Activated CD8-positive, alpha-beta memory T cell treated with anti-CD3 and anti-CD28 coated beads for 24 hours (primary cell): Measurements from ENCODE around the gene CCKAR.

ENCODE experiments used
- DNase-seq: peaks from one replicate; pipeline ENCODE4 v3.0.0-alpha.2; 2020

The CCKAR gene

GRCh38 chr4:26489101-26489985 lies 941 bp downstream of the CCKAR start:
- DNase-seq: no peak

DNA sequence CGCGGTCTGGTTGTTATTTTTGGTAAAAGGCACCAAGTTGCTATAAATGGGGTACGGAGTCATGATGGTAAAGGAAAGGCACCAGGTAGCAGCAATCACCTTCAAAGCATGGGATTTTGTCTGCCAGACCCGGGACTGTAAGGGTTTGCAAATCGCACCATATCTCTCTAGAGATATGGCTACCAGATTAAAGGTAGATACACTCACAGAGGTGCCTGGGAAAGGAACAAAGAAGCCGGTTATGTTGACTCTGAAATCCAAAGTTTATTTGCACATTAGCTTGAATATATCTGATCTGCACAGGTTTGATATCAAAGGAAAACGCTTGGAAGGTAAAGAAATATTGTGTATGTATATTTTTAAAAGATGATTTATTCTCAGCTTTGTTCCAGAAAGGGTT lies 4.6 kb downstream of the CCKAR start:
- no peak for DNase-seq

DNA sequence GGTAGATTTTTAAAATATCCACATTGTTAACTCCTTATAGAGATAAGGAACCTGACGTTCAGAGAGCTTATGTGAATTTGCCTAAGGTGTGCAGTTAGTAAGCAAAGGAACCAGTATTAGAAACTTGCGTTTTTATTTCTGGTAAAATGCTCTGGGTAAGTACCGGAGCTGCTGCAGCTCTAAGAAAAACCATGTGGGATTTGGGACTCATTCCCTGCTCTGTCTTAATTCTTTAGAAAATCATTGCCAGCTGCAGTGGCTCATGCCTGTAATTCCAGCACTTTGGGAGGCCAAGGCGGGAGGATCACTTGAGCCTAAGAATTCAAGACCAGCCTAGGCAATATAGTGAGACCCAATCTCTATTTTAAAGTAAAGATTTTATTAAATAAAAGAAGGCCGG lies 5.8 kb downstream of the CCKAR start:
- no peak for DNase-seq

- DNase-seq: no peak
Measured at GRCh38 chr4:26484032-26484515, 6.2 kb downstream of the CCKAR start.

GRCh38 chr4:26482508-26483462 lies 7.5 kb downstream of the CCKAR start:
- no peak for DNase-seq

DNA sequence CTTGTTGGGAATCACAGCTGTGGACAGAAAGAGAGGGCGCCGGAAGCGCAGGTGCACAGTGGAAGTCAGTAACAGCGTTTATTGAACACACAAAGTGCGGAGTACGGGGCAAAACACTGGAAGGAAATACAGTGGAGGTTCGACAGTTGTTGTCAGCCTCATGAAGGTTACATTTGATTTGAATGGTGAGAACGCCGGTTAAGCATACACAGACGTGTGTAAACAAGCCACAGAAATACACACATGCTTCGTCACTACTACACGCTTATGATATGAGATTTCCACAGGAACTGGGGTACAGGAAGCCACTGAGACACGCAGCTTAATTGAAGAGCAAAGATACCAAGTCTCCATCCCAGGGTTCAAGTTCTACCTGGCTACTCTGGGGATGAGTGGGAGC lies 12.0 kb downstream of the CCKAR start:
- no peak for DNase-seq

GRCh38 chr4:26476545-26476944 lies 13.7 kb downstream of the CCKAR start:
- no peak for DNase-seq

DNA sequence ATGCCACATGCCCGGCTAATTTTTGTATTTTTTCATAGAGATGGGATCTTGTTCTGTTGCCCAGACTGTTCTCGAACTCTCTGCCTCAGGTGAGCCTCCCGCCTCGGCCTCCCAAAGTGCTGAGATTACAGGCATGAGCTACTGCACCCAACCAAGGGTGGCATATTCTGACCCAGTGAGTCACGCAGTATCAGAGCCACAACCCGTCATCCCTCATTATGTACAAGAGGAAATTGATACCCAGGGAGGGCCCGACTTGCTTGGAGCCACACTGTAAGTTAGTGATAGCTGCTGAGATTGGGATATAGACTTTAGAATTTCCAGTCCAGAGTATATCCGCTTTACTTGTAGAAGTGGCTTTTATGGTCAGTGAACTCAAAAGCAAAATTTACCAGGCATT lies 14.6 kb downstream of the CCKAR start:
- no peak for DNase-seq

- no peak for DNase-seq
Measured at GRCh38 chr4:26474551-26474950, 15.7 kb downstream of the CCKAR start.

DNA sequence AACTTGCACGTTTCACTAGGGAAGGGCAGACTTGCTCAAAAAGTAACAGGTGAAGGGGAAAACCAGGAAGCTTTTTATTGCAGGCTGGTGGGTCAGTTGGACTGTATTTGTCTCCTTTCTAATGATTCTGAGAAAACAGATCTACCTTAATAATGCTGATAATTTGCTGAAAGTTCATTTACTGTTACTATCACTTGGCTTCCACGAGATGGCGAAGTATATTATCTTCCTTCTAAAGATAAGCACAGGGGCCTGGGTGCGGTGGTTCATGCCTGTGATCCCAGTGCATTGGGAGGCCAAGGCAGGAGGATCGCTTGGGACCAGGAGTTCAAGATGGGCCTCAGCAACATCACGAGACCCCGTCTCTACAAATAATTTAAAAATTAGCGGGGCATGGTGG lies 16.4 kb downstream of the CCKAR start:
- DNase-seq: no peak

DNA sequence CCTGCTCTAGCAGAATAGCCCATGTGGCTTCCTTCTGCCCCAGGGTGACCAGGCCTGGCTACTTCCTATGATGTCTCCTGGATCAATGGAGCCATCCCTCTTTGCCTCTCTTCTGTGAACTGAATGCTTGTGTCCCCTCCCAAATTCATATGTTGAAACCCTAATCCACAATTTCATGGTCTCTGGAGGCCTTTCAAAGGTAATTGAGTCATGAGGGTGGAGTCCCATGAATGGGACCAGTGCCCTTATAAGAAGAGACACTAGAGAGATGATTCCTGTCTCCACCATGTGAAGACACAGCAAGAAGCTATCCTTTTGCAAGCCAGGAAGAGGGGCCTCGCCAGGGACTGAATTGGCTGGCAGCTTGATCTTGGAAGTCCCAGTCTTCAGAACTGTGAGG lies 18.4 kb downstream of the CCKAR start:
- DNase-seq: no peak

DNA sequence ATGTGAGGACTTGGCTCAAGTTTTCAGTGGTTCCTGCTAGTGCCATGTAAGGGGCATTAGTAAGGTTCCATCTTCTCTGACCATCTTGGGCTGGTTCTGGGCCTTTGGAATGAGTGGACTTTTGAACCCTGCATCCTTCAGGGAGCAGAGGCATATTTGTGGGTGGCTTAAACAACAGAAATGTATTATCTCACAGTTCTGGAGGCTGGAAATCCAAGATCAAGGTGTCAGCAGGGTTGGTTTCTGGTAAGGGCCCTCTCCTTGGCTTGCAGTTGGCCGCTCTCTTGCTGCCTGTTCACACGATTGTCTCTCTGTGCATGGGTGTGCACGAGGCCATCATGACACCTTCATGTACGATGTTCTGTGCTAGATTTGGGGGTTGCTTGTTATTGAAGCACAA lies 21.3 kb downstream of the CCKAR start:
- DNase-seq: no peak

- no peak for DNase-seq
Measured at GRCh38 chr4:26468283-26468949, 21.9 kb downstream of the CCKAR start.

GRCh38 chr4:26467724-26468123 lies 22.6 kb downstream of the CCKAR start:
- no peak for DNase-seq

GRCh38 chr4:26466578-26467270 lies 23.6 kb downstream of the CCKAR start:
- no peak for DNase-seq

DNA sequence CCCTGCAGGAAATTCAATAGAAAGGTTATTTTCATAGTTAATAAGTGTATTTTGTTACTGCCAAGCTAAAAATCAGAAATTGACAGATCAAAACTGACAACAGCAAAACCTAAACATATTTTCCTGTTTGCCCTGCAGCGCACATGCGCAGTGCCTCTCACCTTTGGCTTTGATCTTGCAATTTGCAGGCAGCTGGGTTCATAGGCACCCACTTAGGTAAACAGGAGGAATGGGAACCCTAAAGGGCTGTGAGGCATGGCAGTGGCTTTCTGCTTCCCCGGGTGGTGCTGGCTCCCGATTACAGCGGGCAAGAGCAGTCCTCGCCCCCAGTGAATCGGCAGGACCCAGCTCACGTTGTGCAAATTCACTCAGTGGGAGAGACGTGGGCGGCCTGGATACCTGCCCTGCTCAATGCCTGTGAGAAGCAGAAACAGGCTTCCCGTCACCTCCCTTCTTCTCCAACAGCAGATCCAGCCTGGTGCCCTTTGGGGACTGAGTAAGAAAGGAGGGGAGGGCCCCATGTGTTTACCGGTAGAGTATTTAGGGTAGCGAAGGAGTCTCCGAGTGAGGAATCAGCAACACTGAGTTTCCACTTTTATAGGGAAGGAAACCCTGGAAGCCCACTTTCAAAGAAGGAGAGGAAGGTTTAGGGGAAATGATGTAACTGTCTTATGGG lies 25.7 kb downstream of the CCKAR start:
- no peak for DNase-seq

DNA sequence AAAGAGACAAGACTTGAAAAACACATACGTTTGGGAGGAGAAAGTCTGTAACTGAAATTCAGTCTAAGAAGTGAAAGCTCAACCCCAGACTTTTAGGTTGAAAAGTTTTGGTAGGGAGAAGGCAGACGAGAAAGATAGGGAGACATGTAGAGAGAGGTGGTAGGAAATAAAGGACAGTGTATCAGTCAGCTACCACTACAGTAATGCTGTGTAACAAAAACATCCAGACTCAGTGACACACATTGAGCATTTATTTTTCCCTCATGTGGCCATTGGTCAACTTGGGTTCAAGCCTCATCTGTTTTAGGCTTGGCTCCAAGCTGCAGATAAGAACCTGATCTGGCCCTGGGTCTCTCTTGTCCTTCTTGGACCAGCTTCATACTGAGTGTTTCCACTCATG lies 26.9 kb downstream of the CCKAR start:
- no peak for DNase-seq

DNA sequence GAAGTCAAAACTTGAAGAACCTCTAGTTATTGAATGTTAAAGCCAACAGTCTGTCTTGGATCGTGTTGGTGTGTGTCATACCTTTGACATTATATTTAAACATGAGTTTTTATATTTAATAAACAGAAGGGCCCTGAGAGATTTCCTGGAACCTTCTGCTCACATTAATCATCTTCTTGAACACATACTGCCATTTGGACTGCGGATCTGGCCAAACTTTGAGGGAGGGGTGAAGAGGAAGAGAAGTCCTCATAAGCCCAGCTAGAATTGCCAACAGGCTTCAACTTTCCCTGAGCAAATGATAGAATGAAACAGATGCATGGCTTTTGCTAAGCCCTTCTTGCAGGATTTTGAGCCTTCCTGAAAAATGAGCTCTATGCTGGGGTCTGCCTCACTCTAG lies 27.4 kb downstream of the CCKAR start:
- DNase-seq: no peak

DNA sequence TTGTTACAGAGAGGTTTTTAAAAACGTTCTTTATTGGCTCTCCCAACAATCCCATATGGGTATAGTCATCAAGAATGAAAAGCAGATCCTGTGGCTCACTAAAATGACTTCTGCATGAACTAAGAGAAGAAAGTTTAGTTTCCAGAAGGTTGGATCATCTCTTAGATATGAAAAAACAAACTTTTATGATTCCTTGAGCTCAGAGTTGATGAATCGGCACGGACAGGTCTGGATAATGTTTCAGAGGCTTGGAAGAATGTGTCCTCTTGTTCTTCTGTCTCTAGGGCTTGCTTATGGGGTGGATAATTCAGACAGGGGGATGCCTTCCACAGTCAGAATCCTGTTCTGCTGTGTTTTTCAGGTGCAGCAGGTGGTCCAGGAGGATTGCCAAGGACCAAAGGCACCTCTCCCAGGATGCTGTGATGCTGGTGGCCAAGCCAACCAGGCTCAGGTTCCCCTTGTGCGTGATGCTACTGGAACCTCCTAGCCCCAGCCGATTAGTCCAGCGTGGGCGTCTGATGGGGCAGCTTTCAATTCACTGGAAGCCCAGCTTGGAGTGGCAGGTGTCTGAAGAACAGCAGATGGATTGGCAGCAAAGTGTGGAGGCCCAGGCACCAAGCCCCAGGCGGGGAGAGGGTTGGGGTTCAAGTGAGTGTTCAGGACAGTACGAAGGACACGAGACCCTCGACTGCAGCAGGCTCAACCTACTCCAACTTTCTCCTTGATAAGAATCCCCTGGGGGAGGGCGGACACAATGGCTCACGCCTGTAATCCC lies 30.3 kb downstream of the CCKAR start:
- DNase-seq: no peak

DNA sequence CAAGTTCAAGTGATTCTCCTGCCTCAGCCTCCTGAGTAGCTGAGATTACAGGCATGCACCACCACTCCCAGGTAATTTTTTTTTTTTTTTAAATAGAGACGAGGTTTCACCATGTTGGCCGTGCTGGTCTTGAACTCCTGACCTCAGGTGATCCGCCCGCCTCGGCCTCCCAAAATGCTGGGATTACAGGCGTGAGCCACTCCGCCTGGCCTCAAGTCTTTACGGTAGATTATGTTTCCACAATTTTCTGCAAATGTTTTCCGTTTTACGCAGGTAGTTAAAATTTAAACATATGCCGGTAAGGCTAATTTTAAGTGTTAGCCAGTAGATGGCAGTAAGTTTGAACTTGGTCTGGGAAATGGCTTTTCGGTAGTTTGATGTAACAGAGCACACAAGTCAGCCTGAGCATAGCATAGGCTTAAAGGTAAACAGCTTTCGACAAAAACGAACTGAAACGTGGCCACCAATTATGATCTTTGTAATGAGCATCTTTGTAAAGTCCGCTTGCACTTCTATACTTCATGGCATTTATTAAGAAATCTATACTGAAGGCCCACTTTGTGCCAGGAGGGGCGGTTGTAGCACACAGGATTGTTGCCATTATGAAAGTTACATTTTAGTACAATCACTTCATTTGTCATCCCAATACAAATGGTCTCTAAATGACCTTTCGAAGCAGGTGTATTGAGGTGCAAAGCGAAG lies 31.1 kb downstream of the CCKAR start:
- DNase-seq: no peak
